GM12878 (cell line): ENCODE measurements around the gene CSRNP2. TPM values are rescaled to one million over a fixed set of nuclear protein-coding genes. Genes with fewer than 3 reads are reported as not detected.

ENCODE experiments used
- BRCA1 ChIP-seq: IDR thresholded peaks from 2 replicates; pipeline ENCODE4 v1.6.1; 2011; ENCODE audit warnings: low read depth, low read length, improper control_type of control experiment
- CEBPB ChIP-seq, 2 experiments: fragments of 150-350 bp in 1 of 2; IDR thresholded peaks; 2 replicates each; pipeline ENCODE4 v1.6.1; 2012 to 2014; ENCODE audit warnings: low read depth in 2 of 2, low read length in 2 of 2, borderline replicate concordance in 1 of 2, inconsistent platforms in 1 of 2
- CTCF ChIP-seq, 3 experiments: IDR thresholded peaks in 2 of 3; conservative IDR thresholded peaks in 1 of 3; 2 replicates each; pipeline ENCODE4 v1.5.1; 2011; ENCODE audit warnings: low read depth in 3 of 3, low read length in 3 of 3, mild to moderate bottlenecking in 3 of 3, control low read depth in 2 of 3, moderate library complexity in 2 of 3, inconsistent platforms in 1 of 3, mixed read lengths in 1 of 3; ENCODE audit not compliant: control insufficient read depth in 2 of 3, insufficient read depth in 1 of 3; ENCODE audit errors: extremely low read depth in 1 of 3
- DPF2 ChIP-seq: fragments of 450-650 bp; IDR thresholded peaks from 2 replicates; pipeline ENCODE4 v1.6.1; 2017; ENCODE audit warnings: mild to moderate bottlenecking
- GATAD2B ChIP-seq: fragments of 450-650 bp; conservative IDR thresholded peaks from 2 replicates; pipeline ENCODE4 v1.6.1; 2017; ENCODE audit warnings: low read depth, mild to moderate bottlenecking, moderate library complexity
- HSF1 ChIP-seq: fragments of 150-350 bp; IDR thresholded peaks from 2 replicates; pipeline ENCODE4 v1.6.1; 2014; ENCODE audit warnings: mild to moderate bottlenecking, low read depth, low read length
- MEF2A ChIP-seq: IDR thresholded peaks from 2 replicates; pipeline ENCODE4 v1.6.1; 2011; ENCODE audit warnings: low read depth, mild to moderate bottlenecking, low read length, moderate library complexity; ENCODE audit not compliant: insufficient read depth
- MEF2B ChIP-seq: fragments of 450-650 bp; IDR thresholded peaks from 2 replicates; pipeline ENCODE4 v1.6.1; 2018; ENCODE audit warnings: mild to moderate bottlenecking, moderate library complexity; ENCODE audit not compliant: partially characterized antibody, poor library complexity, severe bottlenecking
- MTA3 ChIP-seq: IDR thresholded peaks from 2 replicates; pipeline ENCODE4 v1.6.1; 2012; ENCODE audit warnings: low read length, inconsistent platforms, borderline replicate concordance
- NR2F1 ChIP-seq: fragments of 450-650 bp; conservative IDR thresholded peaks from 2 replicates; pipeline ENCODE4 v1.6.1; 2017; ENCODE audit warnings: mild to moderate bottlenecking
- SMC3 ChIP-seq: IDR thresholded peaks from 2 replicates; pipeline ENCODE4 v1.6.1; 2011; ENCODE audit warnings: low read length, improper control_type of control experiment, borderline replicate concordance
- SP1 ChIP-seq: IDR thresholded peaks from one replicate; pipeline ENCODE4 v1.6.1; 2011; ENCODE audit warnings: low read depth, low read length
- SREBF2 ChIP-seq: IDR thresholded peaks from 2 replicates; pipeline ENCODE4 v1.6.1; 2012; ENCODE audit warnings: mild to moderate bottlenecking, low read length
- TBL1XR1 ChIP-seq: IDR thresholded peaks from 2 replicates; pipeline ENCODE4 v1.6.1; 2012; ENCODE audit warnings: low read depth, low read length, improper control_type of control experiment
- USF1 ChIP-seq: IDR thresholded peaks from 2 replicates; pipeline ENCODE4 v1.6.1; 2011; ENCODE audit warnings: borderline replicate concordance, low read depth, mild to moderate bottlenecking, moderate library complexity, mixed read lengths, low read length; ENCODE audit not compliant: insufficient read depth; ENCODE audit errors: extremely low read length
- ZBED1 ChIP-seq: IDR thresholded peaks from 2 replicates; pipeline ENCODE4 v1.6.1; 2016; ENCODE audit warnings: borderline replicate concordance
- polyA plus RNA-seq, 11 experiments: library from polyadenylated mRNA; depleted of rRNA in 4 of 11; unstranded in 6 of 11; stranded (reverse) in 5 of 11; fragments of >200 nt; fragmentation: Nextera tagmentation in 4 of 11; fragmentation: Illumina TruSeq in 1 of 11; extraction: Ambion mirVana in 4 of 11; extraction: Trizol in 1 of 11; gene quantifications; 1 replicate in 1 of 11; 2 replicates in 10 of 11; pipeline versions ENCODE4 v1.2.1 to v1.2.3, GENCODE V29; 2011 to 2016; ENCODE audit warnings: inconsistent platforms in 2 of 11, missing spikeins in 2 of 11, low read depth in 1 of 11
- total RNA-seq, 4 experiments: library from RNA; depleted of rRNA in 3 of 4; stranded (reverse); fragments of >200 nt in 3 of 4; fragmentation: Illumina TruSeq in 1 of 4; extraction: Trizol in 1 of 4; gene quantifications; 2 replicates each; pipeline versions ENCODE4 v1.2.1 to v1.2.3, GENCODE V29; 2013 to 2021
- TF ChIP-seq, protein P1 (sequence below): fragments of 450-650 bp; conservative IDR thresholded peaks from 2 replicates; pipeline ENCODE4 v1.6.1; 2017; ENCODE audit warnings: mild to moderate bottlenecking, moderate library complexity
- TF ChIP-seq, protein P2 (sequence below): fragments of 450-650 bp; IDR thresholded peaks from 2 replicates; pipeline ENCODE4 v1.6.1; 2018; ENCODE audit warnings: mild to moderate bottlenecking, low read depth, moderate library complexity; ENCODE audit not compliant: partially characterized antibody

CSRNP2 gene
- total and polyA plus RNA-seq, 10 of the 15 experiments (the other 5 are each of a cell fraction or from before 2014, with no cell fraction given): 1.2 to 12.1 (median 6.3) TPM

GRCh38 chr12:51083126-51083833 lies at the start of gene CSRNP2 (continued):
- no peak for TF ChIP-seq SP1
- TF ChIP-seq MEF2B: peak; percentile 16
- peak in 1 of 3 experiments; percentile 26; a peak in 2 of 6 replicates for TF ChIP-seq CTCF (IDR thresholded peaks at IDR 0.05 in 2 of 3, conservative IDR thresholded peaks at IDR 0.05 in 1 of 3; ENCODE audit: control insufficient read depth in 2 of 3, extremely low read depth in 1 of 3, insufficient read depth in 1 of 3, low read depth in 3 of 3, low read length in 3 of 3)
- peak; percentile 86; the same call in 1 of the 2 replicates for TF ChIP-seq GATAD2B
- TF ChIP-seq CEBPB (IDR thresholded peaks at IDR 0.05; ENCODE audit: borderline replicate concordance in 1 of 2, low read depth in 2 of 2, low read length in 2 of 2): no peak
- TF ChIP-seq, protein P1, sequence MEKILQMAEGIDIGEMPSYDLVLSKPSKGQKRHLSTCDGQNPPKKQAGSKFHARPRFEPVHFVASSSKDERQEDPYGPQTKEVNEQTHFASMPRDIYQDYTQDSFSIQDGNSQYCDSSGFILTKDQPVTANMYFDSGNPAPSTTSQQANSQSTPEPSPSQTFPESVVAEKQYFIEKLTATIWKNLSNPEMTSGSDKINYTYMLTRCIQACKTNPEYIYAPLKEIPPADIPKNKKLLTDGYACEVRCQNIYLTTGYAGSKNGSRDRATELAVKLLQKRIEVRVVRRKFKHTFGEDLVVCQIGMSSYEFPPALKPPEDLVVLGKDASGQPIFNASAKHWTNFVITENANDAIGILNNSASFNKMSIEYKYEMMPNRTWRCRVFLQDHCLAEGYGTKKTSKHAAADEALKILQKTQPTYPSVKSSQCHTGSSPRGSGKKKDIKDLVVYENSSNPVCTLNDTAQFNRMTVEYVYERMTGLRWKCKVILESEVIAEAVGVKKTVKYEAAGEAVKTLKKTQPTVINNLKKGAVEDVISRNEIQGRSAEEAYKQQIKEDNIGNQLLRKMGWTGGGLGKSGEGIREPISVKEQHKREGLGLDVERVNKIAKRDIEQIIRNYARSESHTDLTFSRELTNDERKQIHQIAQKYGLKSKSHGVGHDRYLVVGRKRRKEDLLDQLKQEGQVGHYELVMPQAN: peak; percentile 88
- peak; percentile 64 for TF ChIP-seq NR2F1
- no peak; the same call in 1 of the 2 replicates for TF ChIP-seq MTA3
- TF ChIP-seq SMC3: no peak; the same call in 1 of the 2 replicates
- no peak for TF ChIP-seq ZBED1
- 0 out of 2 replicates have a peak, but pooled peaks have one; percentile 33 for TF ChIP-seq TBL1XR1
- TF ChIP-seq USF1: no peak
- no peak for TF ChIP-seq BRCA1
- 0 out of 2 replicates have a peak, but pooled peaks have one; percentile 18 for TF ChIP-seq HSF1
- 0 out of 2 replicates have a peak, but pooled peaks have one; percentile 57 for TF ChIP-seq MEF2A
- TF ChIP-seq, protein P2, sequence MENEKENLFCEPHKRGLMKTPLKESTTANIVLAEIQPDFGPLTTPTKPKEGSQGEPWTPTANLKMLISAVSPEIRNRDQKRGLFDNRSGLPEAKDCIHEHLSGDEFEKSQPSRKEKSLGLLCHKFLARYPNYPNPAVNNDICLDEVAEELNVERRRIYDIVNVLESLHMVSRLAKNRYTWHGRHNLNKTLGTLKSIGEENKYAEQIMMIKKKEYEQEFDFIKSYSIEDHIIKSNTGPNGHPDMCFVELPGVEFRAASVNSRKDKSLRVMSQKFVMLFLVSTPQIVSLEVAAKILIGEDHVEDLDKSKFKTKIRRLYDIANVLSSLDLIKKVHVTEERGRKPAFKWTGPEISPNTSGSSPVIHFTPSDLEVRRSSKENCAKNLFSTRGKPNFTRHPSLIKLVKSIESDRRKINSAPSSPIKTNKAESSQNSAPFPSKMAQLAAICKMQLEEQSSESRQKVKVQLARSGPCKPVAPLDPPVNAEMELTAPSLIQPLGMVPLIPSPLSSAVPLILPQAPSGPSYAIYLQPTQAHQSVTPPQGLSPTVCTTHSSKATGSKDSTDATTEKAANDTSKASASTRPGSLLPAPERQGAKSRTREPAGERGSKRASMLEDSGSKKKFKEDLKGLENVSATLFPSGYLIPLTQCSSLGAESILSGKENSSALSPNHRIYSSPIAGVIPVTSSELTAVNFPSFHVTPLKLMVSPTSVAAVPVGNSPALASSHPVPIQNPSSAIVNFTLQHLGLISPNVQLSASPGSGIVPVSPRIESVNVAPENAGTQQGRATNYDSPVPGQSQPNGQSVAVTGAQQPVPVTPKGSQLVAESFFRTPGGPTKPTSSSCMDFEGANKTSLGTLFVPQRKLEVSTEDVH: no peak
- TF ChIP-seq DPF2: peak; percentile 69; the same call in 1 of the 2 replicates
- TF ChIP-seq SREBF2: no peak
